Measurements from ENCODE around the gene ANTXRL.
"Not testable (repeated sequence)": the region's sequence is repeated elsewhere in the genome, so short reads cannot be mapped to it uniquely, and the experiment has no call there.

The ANTXRL gene

GRCh38 chr10:46375406-46375805 lies 88.6 kb downstream of the ANTXRL start, which contains the start of gene ANXA8L1:
ANXA8L1 (plus strand) TSS chr10:46375776; CDS start chr10:46375852, 76 bp downstream.
- DNase-seq = not testable (repeated sequence)

DNA sequence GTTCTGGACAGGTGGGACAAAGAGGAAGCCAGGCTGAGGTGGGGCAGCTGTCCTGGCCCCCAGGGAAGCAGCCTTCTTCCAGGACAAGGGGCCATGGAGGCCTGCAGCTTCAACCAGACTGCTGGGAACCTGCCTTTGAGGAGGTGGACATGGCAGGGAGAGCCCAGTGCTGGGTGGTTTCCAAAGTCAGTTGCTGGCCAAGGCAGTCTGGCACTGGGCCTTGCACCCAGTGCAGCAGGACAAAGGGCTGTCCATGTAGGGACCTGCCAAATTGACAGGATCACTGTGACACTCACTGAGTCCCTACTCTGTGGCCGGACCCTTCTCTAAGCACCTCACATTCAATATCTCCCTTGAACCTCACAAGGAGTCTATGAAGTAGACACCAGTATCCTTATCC lies 90.2 kb downstream of the ANTXRL start:
- DNase-seq = not testable (repeated sequence)

- not testable (repeated sequence) for DNase-seq
These were observed 90.9 kb downstream of the ANTXRL start for GRCh38 chr10:46377651-46378050.

DNA sequence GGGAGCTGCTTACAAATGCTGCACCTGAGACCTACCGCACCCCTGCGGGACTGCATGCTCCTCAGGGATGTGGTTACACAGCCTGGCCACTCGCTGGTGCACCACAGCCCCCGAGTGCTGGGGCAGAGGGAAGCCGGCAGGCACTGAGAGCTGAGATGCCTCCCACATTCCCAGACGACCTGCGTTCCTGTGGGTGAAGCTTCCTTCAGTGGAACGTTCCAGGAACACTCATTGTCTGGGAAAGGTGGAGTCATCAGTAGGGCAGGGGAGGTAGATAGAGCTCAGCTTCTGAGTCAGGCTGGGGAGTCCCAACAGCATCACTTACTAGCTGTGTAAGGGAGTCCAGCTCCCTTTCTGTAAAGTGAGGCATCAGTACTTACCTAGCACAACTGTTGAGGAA lies 91.3 kb downstream of the ANTXRL start:
- not testable (repeated sequence) for DNase-seq

- not testable (repeated sequence) for DNase-seq
These were observed 92.5 kb downstream of the ANTXRL start for GRCh38 chr10:46379233-46379848.
